IPS-11a (cell line): ENCODE data around the gene GALNT2.

ENCODE experiments used
- H3K4me3 ChIP-seq: one replicate; pipeline ENCODE4 v1.5.1; 2013; ENCODE audit warnings: low read depth, low read length, control low read depth

GALNT2 gene

GRCh38 chr1:230070321-230071208 lies 3.5 kb downstream of the GALNT2 start:
- no peak overlapping the region for H3K4me3 ChIP-seq

GRCh38 chr1:230071316-230071715 lies 4.3 kb downstream of the GALNT2 start:
- no peak overlapping the region for H3K4me3 ChIP-seq

- H3K4me3 ChIP-seq: no peak overlapping the region
Measured at GRCh38 chr1:230072296-230072695, 5.3 kb downstream of the GALNT2 start.

GRCh38 chr1:230072866-230073265 lies 5.8 kb downstream of the GALNT2 start:
- H3K4me3 ChIP-seq: no peak overlapping the region

GRCh38 chr1:230073371-230074035 lies 6.5 kb downstream of the GALNT2 start:
- no peak overlapping the region for H3K4me3 ChIP-seq

GRCh38 chr1:230074270-230074669 lies 7.2 kb downstream of the GALNT2 start:
- no peak overlapping the region for H3K4me3 ChIP-seq

- no peak overlapping the region for H3K4me3 ChIP-seq
Measured at GRCh38 chr1:230074762-230075161, 7.7 kb downstream of the GALNT2 start.

GRCh38 chr1:230076121-230076520 lies 9.1 kb downstream of the GALNT2 start:
- no peak overlapping the region for H3K4me3 ChIP-seq

- H3K4me3 ChIP-seq: no peak overlapping the region
Measured at GRCh38 chr1:230077011-230077410, 10.0 kb downstream of the GALNT2 start.

GRCh38 chr1:230077436-230078213 lies 10.6 kb downstream of the GALNT2 start:
- no peak overlapping the region for H3K4me3 ChIP-seq

- no peak overlapping the region for H3K4me3 ChIP-seq
Measured at GRCh38 chr1:230079199-230080024, 12.4 kb downstream of the GALNT2 start.

- no peak overlapping the region for H3K4me3 ChIP-seq
Measured at GRCh38 chr1:230080822-230081221, 13.8 kb downstream of the GALNT2 start.

- H3K4me3 ChIP-seq: no peak overlapping the region
Measured at GRCh38 chr1:230081751-230082150, 14.7 kb downstream of the GALNT2 start.

- no peak overlapping the region for H3K4me3 ChIP-seq
Measured at GRCh38 chr1:230082211-230082610, 15.2 kb downstream of the GALNT2 start.

GRCh38 chr1:230083053-230083452 lies 16.0 kb downstream of the GALNT2 start:
- no peak overlapping the region for H3K4me3 ChIP-seq

GRCh38 chr1:230083746-230084407 lies 16.8 kb downstream of the GALNT2 start:
- H3K4me3 ChIP-seq: no peak overlapping the region

GRCh38 chr1:230084408-230085177 lies 17.6 kb downstream of the GALNT2 start:
- H3K4me3 ChIP-seq: no peak overlapping the region

- no peak overlapping the region for H3K4me3 ChIP-seq
Measured at GRCh38 chr1:230085178-230085515, 18.1 kb downstream of the GALNT2 start.

- no peak overlapping the region for H3K4me3 ChIP-seq
Measured at GRCh38 chr1:230086151-230086550, 19.1 kb downstream of the GALNT2 start.
